GM12878 (cell line): ENCODE data around the gene SLC22A31. TPM values are rescaled to one million over a fixed set of nuclear protein-coding genes. Genes with fewer than 3 reads are reported as not detected.
A peak's percentile ranks its signal among the peaks of the same experiment; 100 is the strongest.

ENCODE experiments used
- ASH2L ChIP-seq: fragments of 300-600, 200-600 bp; sonication (generic); IDR thresholded peaks from 2 replicates; pipeline ENCODE4 v1.6.1; 2017; ENCODE audit warnings: low read depth, mild to moderate bottlenecking, borderline replicate concordance
- CBX3 ChIP-seq: fragments of 200-600 bp; sonication (generic); IDR thresholded peaks from 2 replicates; pipeline ENCODE4 v1.6.1; 2016; ENCODE audit warnings: low read depth, borderline replicate concordance
- ELK1 ChIP-seq: IDR thresholded peaks from 2 replicates; pipeline ENCODE4 v1.6.1; 2012; ENCODE audit warnings: low read depth, low read length, improper control_type of control experiment
- ETV6 ChIP-seq, 2 experiments: fragments of 450-650 bp in 1 of 2; IDR thresholded peaks in 1 of 2; conservative IDR thresholded peaks in 1 of 2; 2 replicates each; pipeline ENCODE4 v1.6.1; 2014; ENCODE audit warnings: antibody characterized with exemption in 1 of 2, borderline replicate concordance in 1 of 2, low read depth in 1 of 2, mild to moderate bottlenecking in 1 of 2, moderate library complexity in 1 of 2
- MLLT1 ChIP-seq: fragments of 450-650 bp; IDR thresholded peaks from 2 replicates; pipeline ENCODE4 v1.6.1; 2016; ENCODE audit warnings: mild to moderate bottlenecking
- NFYA ChIP-seq: IDR thresholded peaks from 2 replicates; pipeline ENCODE4 v1.6.1; 2011; ENCODE audit warnings: low read depth, mild to moderate bottlenecking, low read length, improper control_type of control experiment, borderline replicate concordance
- POLR2A ChIP-seq: IDR thresholded peaks from 2 replicates; pipeline ENCODE4 v1.6.1; 2011; ENCODE audit warnings: low read depth, mild to moderate bottlenecking, low read length
- SIN3A ChIP-seq: IDR thresholded peaks from 2 replicates; pipeline ENCODE4 v1.6.1; 2012; ENCODE audit warnings: low read depth, low read length, improper control_type of control experiment
- STAT1 ChIP-seq: fragments of 450-650 bp; conservative IDR thresholded peaks from 2 replicates; pipeline ENCODE4 v1.6.1; 2014; ENCODE audit warnings: antibody characterized with exemption, mild to moderate bottlenecking
- STAT3 ChIP-seq: IDR thresholded peaks from 2 replicates; pipeline ENCODE4 v1.6.1; 2011; ENCODE audit warnings: low read depth, low read length, improper control_type of control experiment
- ZBTB11 ChIP-seq: fragments of 450-650 bp; formaldehyde crosslinking; IDR thresholded peaks from 2 replicates; pipeline ENCODE4 v1.5.0; 2022; ENCODE audit warnings: mild to moderate bottlenecking, missing genetic modification characterization
- ZBTB33 ChIP-seq: fragments of 450-650 bp; IDR thresholded peaks from 2 replicates; pipeline ENCODE4 v1.6.1; 2017; ENCODE audit warnings: mild to moderate bottlenecking
- ZNF687 ChIP-seq: fragments of 450-650 bp; IDR thresholded peaks from 2 replicates; pipeline ENCODE4 v1.6.1; 2017; ENCODE audit warnings: mild to moderate bottlenecking, moderate library complexity
- ZSCAN29 ChIP-seq: fragments of 450-650 bp; IDR thresholded peaks from 2 replicates; pipeline ENCODE4 v1.6.1; 2017; ENCODE audit warnings: mild to moderate bottlenecking, moderate library complexity
- polyA plus RNA-seq, 11 experiments: library from polyadenylated mRNA; depleted of rRNA in 4 of 11; unstranded in 6 of 11; stranded (reverse) in 5 of 11; fragments of >200 nt; fragmentation: Nextera tagmentation in 4 of 11; fragmentation: Illumina TruSeq in 1 of 11; extraction: Ambion mirVana in 4 of 11; extraction: Trizol in 1 of 11; gene quantifications; 1 replicate in 1 of 11; 2 replicates in 10 of 11; pipeline versions ENCODE4 v1.2.1 to v1.2.3, GENCODE V29; 2011 to 2016; ENCODE audit warnings: inconsistent platforms in 2 of 11, missing spikeins in 2 of 11, low read depth in 1 of 11
- total RNA-seq, 4 experiments: library from RNA; depleted of rRNA in 3 of 4; stranded (reverse); fragments of >200 nt in 3 of 4; fragmentation: Illumina TruSeq in 1 of 4; extraction: Trizol in 1 of 4; gene quantifications; 2 replicates each; pipeline versions ENCODE4 v1.2.1 to v1.2.3, GENCODE V29; 2013 to 2021

Gene SLC22A31
- total and polyA plus RNA-seq, 10 of the 15 experiments (the other 5 are each of a cell fraction or from before 2014, with no cell fraction given), result 0.13 to 0.24 (median 0.23) TPM; not detected in 7

- peak; percentile 57 for TF ChIP-seq ZBTB11
- TF ChIP-seq ETV6 (conservative IDR thresholded peaks at IDR 0.05 in 1 of 2, IDR thresholded peaks at IDR 0.05 in 1 of 2; ENCODE audit: borderline replicate concordance in 1 of 2, low read depth in 1 of 2), result 0 out of 4 replicates have a peak, but pooled peaks of 1 of the 2 experiments have one; percentile 6
- TF ChIP-seq ELK1, result 0 out of 2 replicates have a peak, but pooled peaks have one; percentile 7
- no peak; the same call in 1 of the 2 replicates for TF ChIP-seq SIN3A
- TF ChIP-seq ZSCAN29, result no peak
- TF ChIP-seq POLR2A, result peak; percentile 94
- no peak for TF ChIP-seq STAT1
- TF ChIP-seq STAT3, result no peak
- TF ChIP-seq ZBTB33, result no peak
- no peak for TF ChIP-seq CBX3
- TF ChIP-seq NFYA, result no peak
- no peak for TF ChIP-seq ASH2L
- TF ChIP-seq ZNF687, result peak; percentile 61; the same call in 1 of the 2 replicates
- peak; percentile 38; the same call in 1 of the 2 replicates for TF ChIP-seq MLLT1
These were observed 41.1 kb upstream of the SLC22A31 start (continued) for GRCh38 chr16:89241187-89242007.
